ENCODE data around the gene TIMM10.

Gene TIMM10

GRCh38 chr11:57502376-57502775 lies 28.2 kb downstream of the TIMM10 start:
- DNase-seq = no peak

GRCh38 chr11:57501953-57502352 lies 28.6 kb downstream of the TIMM10 start:
- DNase-seq = no peak

GRCh38 chr11:57500926-57501325 lies 29.6 kb downstream of the TIMM10 start:
- no peak for DNase-seq

GRCh38 chr11:57500515-57500914 lies 30.0 kb downstream of the TIMM10 start:
- no peak for DNase-seq

DNA sequence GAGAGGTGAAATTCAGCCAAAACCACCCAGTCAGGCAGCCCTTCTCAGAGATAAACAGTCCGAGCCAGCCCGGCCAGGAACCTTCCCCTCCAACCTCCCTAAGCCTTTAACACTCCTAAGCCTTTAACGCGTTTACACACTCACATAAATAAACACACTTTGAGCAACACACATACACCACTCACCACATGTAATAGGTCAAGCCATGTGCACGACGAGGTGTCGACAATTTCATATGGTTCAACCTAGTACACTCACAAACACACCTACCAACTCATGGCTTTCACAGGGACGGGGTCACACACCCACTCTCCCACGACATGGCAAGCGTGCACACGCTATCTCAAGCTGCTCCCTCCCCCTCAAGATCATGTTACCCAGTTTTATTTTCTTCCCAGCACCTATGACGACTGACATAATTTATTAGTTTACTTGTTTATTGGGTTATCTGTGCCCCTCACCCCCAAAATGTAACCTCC lies 30.5 kb downstream of the TIMM10 start:
- DNase-seq = no peak

DNA sequence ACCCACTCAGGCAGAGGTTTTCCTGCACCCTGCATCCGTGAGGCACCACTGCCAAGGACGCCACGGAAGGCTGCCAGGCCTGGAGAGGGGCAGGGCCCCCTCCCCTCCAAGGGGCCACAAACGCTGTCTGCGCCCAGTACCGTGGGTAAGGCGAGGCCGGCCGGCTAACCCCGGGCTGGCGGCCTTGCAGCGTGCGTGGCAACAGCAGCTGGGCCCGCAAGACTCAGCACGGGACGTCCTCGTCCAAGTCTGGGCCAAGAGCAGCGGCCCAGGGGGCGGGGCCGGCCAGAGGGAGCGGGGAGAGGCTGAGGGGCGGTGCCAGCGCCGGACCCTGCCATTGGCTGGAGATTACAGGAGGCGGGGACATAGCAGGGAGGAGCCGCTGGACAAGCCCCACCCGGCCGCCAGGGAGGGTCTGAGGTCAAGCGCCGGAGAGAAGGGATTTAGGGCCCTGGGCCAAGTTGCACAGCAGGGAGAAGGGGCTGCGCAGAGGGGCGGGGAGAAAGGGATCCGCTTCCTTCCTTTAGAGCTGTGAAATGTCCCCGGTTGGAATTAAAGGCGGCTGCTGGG lies 31.1 kb downstream of the TIMM10 start:
- DNase-seq = peak; percentile 76

GRCh38 chr11:57498540-57498939 lies 32.0 kb downstream of the TIMM10 start:
- DNase-seq = no peak

DNA sequence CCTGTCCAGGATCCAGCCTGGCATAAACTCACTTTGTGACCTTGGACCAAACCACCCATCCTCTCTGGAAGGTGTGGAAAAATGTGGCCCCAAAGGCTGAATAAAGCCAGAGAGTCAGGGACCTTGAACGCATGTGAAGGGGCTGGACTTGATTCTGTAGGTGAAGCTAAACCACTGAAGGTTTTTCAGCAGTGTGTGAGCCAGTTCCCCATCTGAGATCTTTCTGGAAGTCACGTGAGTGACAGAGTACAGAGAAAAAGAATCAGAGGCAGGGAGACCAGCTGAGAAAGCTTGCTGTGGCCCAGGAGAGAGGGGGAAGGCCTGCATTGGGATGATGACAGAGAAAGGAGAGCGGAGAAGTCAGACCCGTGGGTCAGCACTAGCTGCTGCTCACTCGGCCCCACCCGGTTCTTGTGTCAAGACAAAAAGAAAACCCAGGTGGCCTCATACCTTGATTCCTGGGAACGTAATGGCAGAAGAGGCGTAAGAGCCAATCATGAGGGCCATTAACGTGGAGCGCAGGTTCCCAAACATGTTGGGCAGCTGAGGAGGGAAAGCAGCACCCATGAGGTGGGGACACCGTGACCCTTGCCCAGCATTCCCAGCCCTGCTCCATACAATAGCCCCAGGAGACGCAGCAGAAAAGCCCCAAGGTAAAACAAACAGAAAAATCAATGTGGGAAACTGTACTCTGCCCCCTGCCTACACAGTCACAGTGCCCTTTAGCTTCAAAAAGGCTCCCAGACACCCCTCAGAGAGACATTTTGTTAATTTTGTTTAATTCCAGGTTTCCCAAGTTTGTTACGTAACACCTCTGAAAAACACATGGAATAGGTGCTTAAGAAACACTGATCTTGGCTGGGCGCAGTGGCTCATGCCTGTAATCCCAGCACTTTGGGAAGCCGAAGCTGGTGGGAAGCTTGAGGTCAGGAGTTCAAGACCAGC lies 33.0 kb downstream of the TIMM10 start:
- DNase-seq = no peak

- no peak for DNase-seq
These were observed 34.3 kb downstream of the TIMM10 start for GRCh38 chr11:57496109-57496820.

DNA sequence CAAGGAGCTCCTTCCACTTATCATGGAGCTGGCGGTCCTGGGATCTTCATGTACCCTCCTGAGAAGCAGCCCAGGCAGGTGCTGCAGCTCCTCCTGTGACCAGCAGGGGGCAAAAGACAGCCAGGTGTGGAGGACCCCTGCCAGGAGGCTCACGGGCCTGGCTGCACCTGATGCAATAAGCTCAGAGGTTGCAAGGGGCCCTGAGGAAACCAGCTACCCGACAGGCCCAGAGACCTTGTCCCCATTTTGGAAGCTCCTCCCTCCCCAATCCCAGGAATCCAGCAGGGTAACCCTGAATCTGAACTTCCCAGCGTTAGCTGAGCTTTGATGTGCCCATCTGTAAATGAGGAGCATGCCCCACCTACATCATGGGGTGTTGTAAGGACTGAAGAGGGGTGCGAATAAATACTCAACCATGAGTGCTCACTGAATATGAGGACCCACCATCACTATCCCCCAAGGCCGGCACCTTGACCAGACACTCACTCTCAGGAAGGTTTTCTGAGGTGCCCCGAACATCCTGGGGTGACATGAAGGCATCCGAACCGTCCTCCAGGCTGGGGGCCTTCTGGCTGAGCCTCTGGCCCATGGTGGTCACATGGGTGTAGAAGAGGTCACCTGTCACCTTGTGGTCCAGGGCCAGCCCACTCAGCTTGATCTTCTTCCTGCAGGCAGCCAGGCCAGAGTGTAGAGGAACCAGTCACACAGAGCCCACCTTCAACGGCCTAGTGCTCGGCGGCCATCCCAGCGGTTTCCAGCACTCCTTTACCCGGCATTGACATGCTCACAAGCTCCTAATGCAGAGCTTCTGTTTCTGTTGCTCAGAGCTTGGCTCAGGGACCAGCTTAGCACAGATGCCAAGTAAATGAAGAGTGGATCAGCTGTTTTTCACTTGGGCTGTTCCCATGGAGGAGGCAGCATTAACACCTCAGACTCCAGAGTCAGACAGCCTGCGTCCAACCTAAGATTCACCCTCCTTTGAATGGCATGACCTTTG lies 36.7 kb downstream of the TIMM10 start:
- DNase-seq = no peak

- no peak for DNase-seq
These were observed 39.0 kb downstream of the TIMM10 start for GRCh38 chr11:57491371-57492061.

GRCh38 chr11:57490456-57491248 lies 39.9 kb downstream of the TIMM10 start:
- DNase-seq = no peak

GRCh38 chr11:57487920-57488659 lies 42.5 kb downstream of the TIMM10 start:
- no peak for DNase-seq

GRCh38 chr11:57487021-57487778 lies 43.4 kb downstream of the TIMM10 start:
- DNase-seq = no peak

DNA sequence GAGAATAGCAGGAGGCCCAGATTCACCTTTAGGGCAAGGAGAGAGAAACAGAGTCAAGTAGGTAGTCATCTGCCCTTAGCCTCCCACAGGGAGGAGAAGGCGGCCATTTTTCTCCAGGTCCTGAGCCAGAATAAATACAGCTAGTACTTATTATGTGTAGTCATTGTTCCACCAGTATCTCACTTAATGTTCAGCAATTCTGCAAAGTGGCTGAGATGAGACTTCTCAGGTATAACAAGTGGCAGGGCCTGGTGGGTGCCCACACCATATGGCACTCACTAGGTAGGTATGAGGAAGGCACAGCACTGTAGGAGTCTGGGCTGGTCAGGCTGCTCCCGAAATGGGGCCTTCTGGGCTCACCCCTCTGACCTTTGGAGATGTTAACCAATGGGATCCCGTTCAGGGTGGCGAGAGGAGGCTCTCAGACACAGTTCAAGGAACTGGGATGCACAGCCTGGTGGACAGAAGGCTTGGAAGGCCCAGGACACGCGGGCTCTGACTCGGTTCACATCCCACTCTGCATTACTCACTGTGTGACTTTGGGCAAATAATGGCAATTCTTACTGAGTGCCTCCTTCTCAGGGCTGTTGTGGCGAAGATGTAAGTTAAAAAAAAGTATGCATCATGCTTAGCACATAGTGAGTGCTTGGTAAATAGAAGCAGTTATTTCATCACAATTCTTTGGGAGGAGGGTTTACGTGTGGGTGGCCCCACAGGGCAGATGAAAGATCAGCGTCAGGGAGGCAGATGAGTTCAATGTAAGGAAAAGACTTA lies 45.1 kb downstream of the TIMM10 start:
- DNase-seq = no peak

DNA sequence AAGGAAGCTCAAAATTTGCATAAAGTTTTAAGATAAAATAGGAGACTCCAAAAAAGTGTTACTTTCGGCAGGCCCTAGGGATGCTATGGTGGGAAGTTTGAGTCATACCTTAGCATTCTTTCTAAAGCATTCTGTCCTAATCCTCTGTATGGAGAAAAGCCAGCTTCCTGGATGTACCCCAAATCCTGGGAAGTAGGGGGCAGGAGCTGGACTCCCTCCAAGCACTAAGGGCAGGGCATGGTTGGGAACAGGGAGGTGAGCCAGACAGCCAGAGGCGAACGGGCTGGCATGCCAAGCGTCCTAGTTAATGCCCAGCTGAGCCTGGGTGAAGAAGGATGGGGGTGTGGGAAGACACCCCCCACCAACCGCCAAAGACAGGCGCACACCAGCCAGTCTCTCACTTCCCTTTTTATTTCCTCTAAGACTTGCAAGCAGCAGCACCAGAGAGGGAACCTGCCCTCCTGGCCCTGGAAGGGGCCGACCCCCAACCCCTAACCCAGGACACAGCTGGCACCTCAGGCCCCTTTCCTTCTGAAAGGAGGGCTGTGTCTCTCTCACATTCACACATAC lies 46.3 kb downstream of the TIMM10 start:
- DNase-seq = no peak

GRCh38 chr11:57483562-57483918 lies 47.0 kb downstream of the TIMM10 start:
- no peak for DNase-seq
